Karpas-422 (cell line): ENCODE results near the gene ACSS1. TPM values are rescaled to one million over a fixed set of nuclear protein-coding genes. Genes with fewer than 3 reads are reported as not detected.

Source experiments
- DNase-seq: peaks from one replicate; pipeline ENCODE4 v3.0.0-alpha.2; 2015
- H2AFZ ChIP-seq: fragments of 200-600 bp; sonication (generic); 2 replicates; pipeline ENCODE4 v1.6.1; 2014; ENCODE audit warnings: antibody characterized with exemption, low read length, mixed read lengths
- H3K27ac ChIP-seq: fragments of 200-600 bp; sonication (generic); 2 replicates; pipeline ENCODE4 v1.5.1; 2014; ENCODE audit warnings: mild to moderate bottlenecking, low read length, moderate library complexity
- H3K27me3 ChIP-seq: fragments of 200-600 bp; sonication (generic); 2 replicates; pipeline ENCODE4 v1.6.1; 2014; ENCODE audit warnings: low read length, mixed read lengths
- H3K36me3 ChIP-seq: fragments of 200-600 bp; sonication (generic); 2 replicates; pipeline ENCODE4 v1.6.1; 2014; ENCODE audit warnings: low read length, mixed read lengths; ENCODE audit not compliant: insufficient read depth
- H3K4me1 ChIP-seq: fragments of 200-600 bp; sonication (generic); 2 replicates; pipeline ENCODE4 v1.6.1; 2014; ENCODE audit warnings: mild to moderate bottlenecking, low read length, mixed read lengths
- H3K4me2 ChIP-seq: fragments of 200-600 bp; sonication (generic); 2 replicates; pipeline ENCODE4 v1.6.1; 2014; ENCODE audit warnings: low read length, low read depth, mild to moderate bottlenecking; ENCODE audit not compliant: poor library complexity, severe bottlenecking
- H3K4me3 ChIP-seq: fragments of 200-600 bp; sonication (generic); 2 replicates; pipeline ENCODE4 v1.5.1; 2014; ENCODE audit warnings: mild to moderate bottlenecking, antibody characterized with exemption, low read length, mixed read lengths
- H3K79me2 ChIP-seq: fragments of 200-600 bp; sonication (generic); 2 replicates; pipeline ENCODE4 v1.6.1; 2014; ENCODE audit warnings: mild to moderate bottlenecking, low read length, mixed read lengths
- H3K9ac ChIP-seq: fragments of 200-600 bp; sonication (generic); 2 replicates; pipeline ENCODE4 v1.6.0; 2014; ENCODE audit warnings: low read length
- H3K9me2 ChIP-seq: fragments of 200-600 bp; sonication (generic), shearing (Covaris generic); replicated peaks from 2 replicates; pipeline ENCODE4 v1.6.0; 2014; ENCODE audit warnings: mild to moderate bottlenecking, low read length, moderate library complexity; ENCODE audit not compliant: insufficient read depth
- H3K9me3 ChIP-seq: fragments of 300-700, 200-600 bp; sonication (generic); 2 replicates; pipeline ENCODE4 v1.6.1; 2014; ENCODE audit warnings: low read length, mixed read lengths
- H4K20me1 ChIP-seq: fragments of 200-600 bp; sonication (generic); 2 replicates; pipeline ENCODE4 v1.6.1; 2014; ENCODE audit warnings: mild to moderate bottlenecking, antibody characterized with exemption, low read length, low read depth; ENCODE audit not compliant: insufficient read depth
- total RNA-seq: library from RNA; depleted of rRNA; stranded (reverse); fragments of >200 nt; shearing (Covaris generic); gene quantifications from 2 replicates; pipeline ENCODE4 v1.2.3, GENCODE V29; 2014; ENCODE audit warnings: low replicate concordance

The ACSS1 gene
- total RNA-seq, 1 experiment from 2014 or later, result 2.3 TPM

GRCh38 chr20:24977797-24978196 is 80.1 kb downstream of the ACSS1 start:
- H4K20me1 ChIP-seq, result no peaks in the 10 kb centered on the region
- H3K36me3 ChIP-seq, result peaks cover 92% of the 10 kb centered on the region

GRCh38 chr20:24977336-24977735 is 80.6 kb downstream of the ACSS1 start:
- Histone ChIP-seq H3K27me3 (no peaks in the 10 kb centered on the region), H3K36me3 (peaks cover 93% of the 10 kb centered on the region), H3K4me3 (no peak overlapping the region), H3K9me3 (peaks cover 12% of the 10 kb centered on the region; the same call in 1 of the 2 replicates), H4K20me1 (no peaks in the 10 kb centered on the region), H2AFZ (no peak overlapping the region), H3K4me1 (no peaks in the 10 kb centered on the region), H3K79me2 (peaks cover 82% of the 10 kb centered on the region), H3K27ac (no peak overlapping the region), H3K4me2 (no peak overlapping the region), H3K9me2 (no peaks in the 10 kb centered on the region), H3K9ac (no peak overlapping the region)
- no peak for DNase-seq

More at GRCh38 chr20:24977797-24978196, 80.1 kb downstream of the ACSS1 start:
- no peak overlapping the region for H3K4me3 ChIP-seq
- no peak overlapping the region for H2AFZ ChIP-seq
- no peaks in the 10 kb centered on the region for H3K9me2 ChIP-seq
- no peak overlapping the region for H3K9ac ChIP-seq
- H3K27me3 ChIP-seq, result no peaks in the 10 kb centered on the region
- DNase-seq, result no peak
- H3K4me2 ChIP-seq, result no peak overlapping the region
- no peaks in the 10 kb centered on the region for H3K4me1 ChIP-seq
- H3K27ac ChIP-seq, result no peak overlapping the region
- H3K79me2 ChIP-seq, result peaks cover 87% of the 10 kb centered on the region
- H3K9me3 ChIP-seq, result peaks cover 12% of the 10 kb centered on the region; the same call in 1 of the 2 replicates

- H3K9me2 ChIP-seq, result no peaks in the 10 kb centered on the region
- no peak overlapping the region for H3K9ac ChIP-seq
- no peaks in the 10 kb centered on the region for H4K20me1 ChIP-seq
- H2AFZ ChIP-seq, result no peak overlapping the region
- H3K4me2 ChIP-seq, result no peak overlapping the region
- no peaks in the 10 kb centered on the region for H3K4me1 ChIP-seq
- DNase-seq, result no peak
- H3K36me3 ChIP-seq, result peaks cover 57% of the 10 kb centered on the region
- H3K9me3 ChIP-seq, result peaks cover 5% of the 10 kb centered on the region; the same call in 1 of the 2 replicates
- no peaks in the 10 kb centered on the region for H3K27me3 ChIP-seq
- H3K27ac ChIP-seq, result no peak overlapping the region
- peaks cover 33% of the 10 kb centered on the region for H3K79me2 ChIP-seq
- no peak overlapping the region for H3K4me3 ChIP-seq
These were observed 85.6 kb downstream of the ACSS1 start for GRCh38 chr20:24972341-24972740.

GRCh38 chr20:24971376-24972101 is 86.4 kb downstream of the ACSS1 start:
- DNase-seq, result no peak
- H4K20me1 ChIP-seq, result no peaks in the 10 kb centered on the region

GRCh38 chr20:24970754-24971153 is 87.2 kb downstream of the ACSS1 start:
- Histone ChIP-seq H3K9me2 (no peaks in the 10 kb centered on the region), H3K36me3 (peaks cover 47% of the 10 kb centered on the region), H4K20me1 (no peaks in the 10 kb centered on the region), H3K4me3 (no peak overlapping the region), H3K9ac (no peak overlapping the region), H3K4me2 (no peak overlapping the region), H3K79me2 (peaks cover 18% of the 10 kb centered on the region), H2AFZ (no peak overlapping the region), H3K27ac (no peak overlapping the region), H3K27me3 (no peaks in the 10 kb centered on the region), H3K4me1 (no peaks in the 10 kb centered on the region), H3K9me3 (0 out of 2 replicates have a peak, but pooled peaks cover 3% of the 10 kb centered on the region)
- DNase-seq, result no peak

More at GRCh38 chr20:24971376-24972101, 86.4 kb downstream of the ACSS1 start:
- H3K4me1 ChIP-seq, result no peaks in the 10 kb centered on the region
- no peaks in the 10 kb centered on the region for H3K9me2 ChIP-seq
- no peak overlapping the region for H3K4me2 ChIP-seq
- H3K27ac ChIP-seq, result no peak overlapping the region
- H3K79me2 ChIP-seq, result peaks cover 26% of the 10 kb centered on the region
- peaks cover 49% of the 10 kb centered on the region for H3K36me3 ChIP-seq
- H3K27me3 ChIP-seq, result no peaks in the 10 kb centered on the region
- H2AFZ ChIP-seq, result no peak overlapping the region
- H3K9me3 ChIP-seq, result peaks cover 5% of the 10 kb centered on the region; the same call in 1 of the 2 replicates
- H3K4me3 ChIP-seq, result no peak overlapping the region
- H3K9ac ChIP-seq, result no peak overlapping the region

- Histone ChIP-seq H3K9me3 (0 out of 2 replicates have a peak, but pooled peaks cover 1% of the 10 kb centered on the region), H3K9me2 (no peaks in the 10 kb centered on the region), H3K27me3 (no peaks in the 10 kb centered on the region), H4K20me1 (no peaks in the 10 kb centered on the region), H3K4me2 (no peak overlapping the region), H3K4me3 (no peak overlapping the region), H3K79me2 (peaks cover 12% of the 10 kb centered on the region), H3K9ac (no peak overlapping the region), H3K36me3 (peaks cover 40% of the 10 kb centered on the region), H3K27ac (no peak overlapping the region), H3K4me1 (no peaks in the 10 kb centered on the region), H2AFZ (no peak overlapping the region)
- DNase-seq, result no peak
These were observed 87.8 kb downstream of the ACSS1 start for GRCh38 chr20:24970030-24970553.

GRCh38 chr20:24969186-24970029 is 88.5 kb downstream of the ACSS1 start:
- no peaks in the 10 kb centered on the region for H3K9me2 ChIP-seq
- no peaks in the 10 kb centered on the region for H3K27me3 ChIP-seq
- no peak overlapping the region for H3K9ac ChIP-seq
- no peak overlapping the region for H3K4me3 ChIP-seq
- H3K36me3 ChIP-seq, result peaks cover 34% of the 10 kb centered on the region
- no peak overlapping the region for H2AFZ ChIP-seq
- no peaks in the 10 kb centered on the region for H3K4me1 ChIP-seq
- H3K27ac ChIP-seq, result no peak overlapping the region
- H3K79me2 ChIP-seq, result peaks cover 5% of the 10 kb centered on the region
- H3K4me2 ChIP-seq, result no peak overlapping the region
- no peaks in the 10 kb centered on the region for H3K9me3 ChIP-seq
- H4K20me1 ChIP-seq, result no peaks in the 10 kb centered on the region
- no peak for DNase-seq

GRCh38 chr20:24968278-24968800 is 89.6 kb downstream of the ACSS1 start:
- Histone ChIP-seq H3K27me3 (no peaks in the 10 kb centered on the region), H3K27ac (no peak overlapping the region), H3K4me3 (no peak overlapping the region), H3K4me1 (no peaks in the 10 kb centered on the region), H3K36me3 (peaks cover 32% of the 10 kb centered on the region), H3K79me2 (no peaks in the 10 kb centered on the region), H3K9me2 (no peaks in the 10 kb centered on the region), H3K9me3 (no peaks in the 10 kb centered on the region), H2AFZ (no peak overlapping the region), H3K9ac (no peak overlapping the region), H3K4me2 (no peak overlapping the region), H4K20me1 (no peaks in the 10 kb centered on the region)
- no peak for DNase-seq
